Measurements from ENCODE around the gene TBXAS1. TPM values are rescaled to one million over a fixed set of nuclear protein-coding genes. Genes with fewer than 3 reads are reported as not detected.

TBXAS1 gene
- total RNA-seq, 4 donors from 2014 or later = 6.2 to 23.0 (median 11.8) TPM

GRCh38 chr7:139959285-139959628, 130.2 kb downstream of the TBXAS1 start:
- Histone ChIP-seq H3K27ac (no peak overlapping the region), H3K27me3 (no peaks in the 10 kb centered on the region), H3K4me3 (no peak overlapping the region), H3K4me1 (no peaks in the 10 kb centered on the region), H3K9me3 (no peaks in the 10 kb centered on the region), H3K36me3 (no peaks in the 10 kb centered on the region)
- no peak for ATAC-seq
- WGBS, 2 donors (ENCODE audit: low coverage in 1 of 2) = 63 to 66% methylated on average over 5 to 6 of the region's 6 CpGs
- TF ChIP-seq, protein P1, sequence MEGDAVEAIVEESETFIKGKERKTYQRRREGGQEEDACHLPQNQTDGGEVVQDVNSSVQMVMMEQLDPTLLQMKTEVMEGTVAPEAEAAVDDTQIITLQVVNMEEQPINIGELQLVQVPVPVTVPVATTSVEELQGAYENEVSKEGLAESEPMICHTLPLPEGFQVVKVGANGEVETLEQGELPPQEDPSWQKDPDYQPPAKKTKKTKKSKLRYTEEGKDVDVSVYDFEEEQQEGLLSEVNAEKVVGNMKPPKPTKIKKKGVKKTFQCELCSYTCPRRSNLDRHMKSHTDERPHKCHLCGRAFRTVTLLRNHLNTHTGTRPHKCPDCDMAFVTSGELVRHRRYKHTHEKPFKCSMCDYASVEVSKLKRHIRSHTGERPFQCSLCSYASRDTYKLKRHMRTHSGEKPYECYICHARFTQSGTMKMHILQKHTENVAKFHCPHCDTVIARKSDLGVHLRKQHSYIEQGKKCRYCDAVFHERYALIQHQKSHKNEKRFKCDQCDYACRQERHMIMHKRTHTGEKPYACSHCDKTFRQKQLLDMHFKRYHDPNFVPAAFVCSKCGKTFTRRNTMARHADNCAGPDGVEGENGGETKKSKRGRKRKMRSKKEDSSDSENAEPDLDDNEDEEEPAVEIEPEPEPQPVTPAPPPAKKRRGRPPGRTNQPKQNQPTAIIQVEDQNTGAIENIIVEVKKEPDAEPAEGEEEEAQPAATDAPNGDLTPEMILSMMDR (IDR thresholded peaks at IDR 0.05) = no peak
- no peak for TF ChIP-seq POLR2AphosphoS5 (IDR thresholded peaks at IDR 0.05)
- TF ChIP-seq POLR2A (IDR thresholded peaks at IDR 0.05) = no peak
- TF ChIP-seq EP300 (IDR thresholded peaks at IDR 0.05) = no peak

- Histone ChIP-seq H3K4me3 (no peak overlapping the region), H3K27ac (no peak overlapping the region), H3K4me1 (no peaks in the 10 kb centered on the region), H3K9me3 (no peaks in the 10 kb centered on the region), H3K36me3 (no peaks in the 10 kb centered on the region), H3K27me3 (no peaks in the 10 kb centered on the region)
- TF ChIP-seq, protein P1 (IDR thresholded peaks at IDR 0.05) = no peak
- TF ChIP-seq POLR2A (IDR thresholded peaks at IDR 0.05) (no peak), POLR2AphosphoS5 (IDR thresholded peaks at IDR 0.05) (no peak), EP300 (IDR thresholded peaks at IDR 0.05) (no peak)
- ATAC-seq = no peak
- no CpG with 5 or more reads among the region's 5 CpGs for WGBS, 2 donors (ENCODE audit: low coverage in 1 of 2)
Observed at GRCh38 chr7:139959718-139960117, 130.7 kb downstream of the TBXAS1 start.

- no peak overlapping the region for H3K4me3 ChIP-seq
- no peaks in the 10 kb centered on the region for H3K4me1 ChIP-seq
- WGBS, 2 donors (ENCODE audit: low coverage in 1 of 2) = 80 to 100% methylated on average over 2 to 3 of the region's 6 CpGs
- no peak for ATAC-seq
- H3K9me3 ChIP-seq = no peaks in the 10 kb centered on the region
- no peak for TF ChIP-seq POLR2AphosphoS5 (IDR thresholded peaks at IDR 0.05)
- TF ChIP-seq, protein P1 (IDR thresholded peaks at IDR 0.05) = no peak
- TF ChIP-seq POLR2A (IDR thresholded peaks at IDR 0.05) = no peak
- no peak for TF ChIP-seq EP300 (IDR thresholded peaks at IDR 0.05)
- no peaks in the 10 kb centered on the region for H3K36me3 ChIP-seq
- H3K27me3 ChIP-seq = no peaks in the 10 kb centered on the region
- H3K27ac ChIP-seq = no peak overlapping the region
Observed at GRCh38 chr7:139960157-139960556, 131.1 kb downstream of the TBXAS1 start.

GRCh38 chr7:139965942-139966628, 137.0 kb downstream of the TBXAS1 start:
- WGBS, 2 donors (ENCODE audit: low coverage in 1 of 2) = 70 to 90% methylated on average over 4 of the region's 4 CpGs
- no peaks in the 10 kb centered on the region for H3K4me1 ChIP-seq
- TF ChIP-seq, protein P1 (IDR thresholded peaks at IDR 0.05) = no peak
- TF ChIP-seq POLR2A (IDR thresholded peaks at IDR 0.05) (no peak), POLR2AphosphoS5 (IDR thresholded peaks at IDR 0.05) (no peak), EP300 (IDR thresholded peaks at IDR 0.05) (no peak)
- H3K27ac ChIP-seq = no peak overlapping the region
- no peak for ATAC-seq
- H3K9me3 ChIP-seq = no peaks in the 10 kb centered on the region
- no peaks in the 10 kb centered on the region for H3K27me3 ChIP-seq
- no peaks in the 10 kb centered on the region for H3K36me3 ChIP-seq
- H3K4me3 ChIP-seq = no peak overlapping the region

DNA sequence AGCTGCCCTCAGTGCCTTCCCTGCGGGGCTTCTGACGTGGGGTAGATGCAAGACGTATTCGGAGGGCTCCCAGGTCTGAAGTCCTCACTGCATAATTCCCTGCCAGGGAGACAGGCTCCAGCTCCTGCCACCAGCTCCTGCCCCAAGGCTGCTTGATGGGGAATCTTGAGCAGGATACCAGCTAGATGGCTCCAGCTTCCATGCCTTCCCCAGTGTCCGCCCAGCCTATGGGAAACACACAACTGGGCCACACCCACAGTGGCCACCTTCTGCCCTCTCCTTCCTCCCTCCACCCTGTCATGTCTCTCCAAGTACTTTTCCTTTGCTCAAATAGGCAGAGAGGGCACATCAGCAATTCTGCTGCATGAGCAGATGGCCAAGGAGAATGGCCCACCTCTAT, 137.9 kb downstream of the TBXAS1 start:
- Histone ChIP-seq H3K27me3 (no peaks in the 10 kb centered on the region), H3K36me3 (no peaks in the 10 kb centered on the region), H3K4me3 (no peak overlapping the region), H3K9me3 (no peaks in the 10 kb centered on the region), H3K4me1 (peaks cover 0 to under 1% (median 0%) of the 10 kb centered on the region in 3 donors), H3K27ac (no peak overlapping the region)
- no peak for ATAC-seq
- WGBS, 2 donors (ENCODE audit: low coverage in 1 of 2) = 100% methylated on average over 1 of the region's 5 CpGs; no CpG with 5 or more reads in 1 of the 2 donors
- TF ChIP-seq POLR2AphosphoS5 (IDR thresholded peaks at IDR 0.05) = no peak
- TF ChIP-seq POLR2A (IDR thresholded peaks at IDR 0.05) = no peak
- TF ChIP-seq, protein P1 (IDR thresholded peaks at IDR 0.05) = no peak
- no peak for TF ChIP-seq EP300 (IDR thresholded peaks at IDR 0.05)
